Panc1 (cell line): Measurements from ENCODE around the gene LCN6.

Source experiments
- CTCF ChIP-seq: fragments of 450-650 bp; IDR thresholded peaks from 2 replicates; pipeline ENCODE4 v1.5.1; 2017; ENCODE audit warnings: mild to moderate bottlenecking
- POLR2AphosphoS5 ChIP-seq: IDR thresholded peaks from 2 replicates; pipeline ENCODE4 v1.6.1; 2012; ENCODE audit warnings: mild to moderate bottlenecking, low read depth, low read length, moderate library complexity
- SIN3A ChIP-seq: IDR thresholded peaks from 2 replicates; pipeline ENCODE4 v1.6.1; 2012; ENCODE audit warnings: low read depth, mild to moderate bottlenecking, low read length, moderate library complexity, borderline replicate concordance; ENCODE audit not compliant: insufficient read depth
- TCF7L2 ChIP-seq: IDR thresholded peaks from 2 replicates; pipeline ENCODE4 v1.6.1; 2011; ENCODE audit warnings: mild to moderate bottlenecking, low read depth, low read length, inconsistent platforms
- TF ChIP-seq, protein P1 (sequence below), 2 experiments: IDR thresholded peaks; 2 replicates each; pipeline ENCODE4 v1.6.1; 2011 to 2012; ENCODE audit warnings: low read depth in 2 of 2, control low read depth in 1 of 2, low read length in 1 of 2, mild to moderate bottlenecking in 1 of 2, moderate library complexity in 1 of 2; ENCODE audit not compliant: insufficient read depth in 1 of 2

GRCh38 chr9:136782452-136782851 lies 34.1 kb upstream of the LCN6 start:
- TF ChIP-seq CTCF (no peak), SIN3A (no peak), POLR2AphosphoS5 (no peak), TCF7L2 (no peak)
- TF ChIP-seq, protein P1, sequence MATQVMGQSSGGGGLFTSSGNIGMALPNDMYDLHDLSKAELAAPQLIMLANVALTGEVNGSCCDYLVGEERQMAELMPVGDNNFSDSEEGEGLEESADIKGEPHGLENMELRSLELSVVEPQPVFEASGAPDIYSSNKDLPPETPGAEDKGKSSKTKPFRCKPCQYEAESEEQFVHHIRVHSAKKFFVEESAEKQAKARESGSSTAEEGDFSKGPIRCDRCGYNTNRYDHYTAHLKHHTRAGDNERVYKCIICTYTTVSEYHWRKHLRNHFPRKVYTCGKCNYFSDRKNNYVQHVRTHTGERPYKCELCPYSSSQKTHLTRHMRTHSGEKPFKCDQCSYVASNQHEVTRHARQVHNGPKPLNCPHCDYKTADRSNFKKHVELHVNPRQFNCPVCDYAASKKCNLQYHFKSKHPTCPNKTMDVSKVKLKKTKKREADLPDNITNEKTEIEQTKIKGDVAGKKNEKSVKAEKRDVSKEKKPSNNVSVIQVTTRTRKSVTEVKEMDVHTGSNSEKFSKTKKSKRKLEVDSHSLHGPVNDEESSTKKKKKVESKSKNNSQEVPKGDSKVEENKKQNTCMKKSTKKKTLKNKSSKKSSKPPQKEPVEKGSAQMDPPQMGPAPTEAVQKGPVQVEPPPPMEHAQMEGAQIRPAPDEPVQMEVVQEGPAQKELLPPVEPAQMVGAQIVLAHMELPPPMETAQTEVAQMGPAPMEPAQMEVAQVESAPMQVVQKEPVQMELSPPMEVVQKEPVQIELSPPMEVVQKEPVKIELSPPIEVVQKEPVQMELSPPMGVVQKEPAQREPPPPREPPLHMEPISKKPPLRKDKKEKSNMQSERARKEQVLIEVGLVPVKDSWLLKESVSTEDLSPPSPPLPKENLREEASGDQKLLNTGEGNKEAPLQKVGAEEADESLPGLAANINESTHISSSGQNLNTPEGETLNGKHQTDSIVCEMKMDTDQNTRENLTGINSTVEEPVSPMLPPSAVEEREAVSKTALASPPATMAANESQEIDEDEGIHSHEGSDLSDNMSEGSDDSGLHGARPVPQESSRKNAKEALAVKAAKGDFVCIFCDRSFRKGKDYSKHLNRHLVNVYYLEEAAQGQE (IDR thresholded peaks at IDR 0.05; ENCODE audit: insufficient read depth in 1 of 2, low read depth in 2 of 2, low read length in 1 of 2): no peak
